IPS-18a (cell line): ENCODE results near the gene ZNF664.

Experiments
- H3K27ac ChIP-seq: one replicate; pipeline ENCODE4 v1.5.1; 2013; ENCODE audit warnings: low read length
- H3K27me3 ChIP-seq: one replicate; pipeline ENCODE4 v1.6.1; 2013; ENCODE audit warnings: mild to moderate bottlenecking, low read length; ENCODE audit not compliant: control insufficient read depth, insufficient read depth
- H3K36me3 ChIP-seq: one replicate; pipeline ENCODE4 v1.6.1; 2013; ENCODE audit warnings: low read depth, low read length; ENCODE audit not compliant: control insufficient read depth
- H3K4me1 ChIP-seq: one replicate; pipeline ENCODE4 v1.6.1; 2013; ENCODE audit warnings: low read depth, low read length; ENCODE audit not compliant: control insufficient read depth
- H3K4me3 ChIP-seq: one replicate; pipeline ENCODE4 v1.5.1; 2013; ENCODE audit warnings: low read length
- H3K9ac ChIP-seq: one replicate; pipeline ENCODE4 v1.6.1; 2013; ENCODE audit warnings: mild to moderate bottlenecking, low read length, moderate library complexity
- H3K9me3 ChIP-seq: one replicate; pipeline ENCODE4 v1.6.1; 2013; ENCODE audit warnings: low read depth, low read length; ENCODE audit not compliant: control insufficient read depth

Gene ZNF664

DNA sequence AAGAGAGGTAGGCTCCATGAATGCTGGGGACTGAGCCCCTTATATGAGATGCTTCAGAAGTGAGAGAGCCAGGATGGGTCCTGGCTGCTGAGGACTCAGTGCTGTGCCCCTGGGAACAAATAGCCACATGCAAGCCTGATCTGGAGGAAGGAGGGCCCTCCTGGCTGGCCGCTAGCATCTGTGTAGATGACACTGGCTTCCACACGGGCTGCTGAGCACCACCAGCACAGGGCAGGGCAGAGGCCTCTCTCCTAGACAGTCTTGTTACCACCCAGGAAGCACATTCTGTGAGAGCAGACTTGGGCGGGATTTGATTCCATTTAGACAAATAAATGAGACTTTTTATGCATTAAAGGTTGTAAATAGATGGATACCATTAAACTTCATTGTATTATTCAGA, 48.0 kb downstream of the ZNF664 start:
- no peak overlapping the region for H3K4me3 ChIP-seq
- no peak overlapping the region for H3K9ac ChIP-seq
- no peak overlapping the region for H3K27ac ChIP-seq
- no peaks in the 10 kb centered on the region for H3K27me3 ChIP-seq
- H3K9me3 ChIP-seq: no peaks in the 10 kb centered on the region
- H3K4me1 ChIP-seq: no peaks in the 10 kb centered on the region
- H3K36me3 ChIP-seq: no peaks in the 10 kb centered on the region

DNA sequence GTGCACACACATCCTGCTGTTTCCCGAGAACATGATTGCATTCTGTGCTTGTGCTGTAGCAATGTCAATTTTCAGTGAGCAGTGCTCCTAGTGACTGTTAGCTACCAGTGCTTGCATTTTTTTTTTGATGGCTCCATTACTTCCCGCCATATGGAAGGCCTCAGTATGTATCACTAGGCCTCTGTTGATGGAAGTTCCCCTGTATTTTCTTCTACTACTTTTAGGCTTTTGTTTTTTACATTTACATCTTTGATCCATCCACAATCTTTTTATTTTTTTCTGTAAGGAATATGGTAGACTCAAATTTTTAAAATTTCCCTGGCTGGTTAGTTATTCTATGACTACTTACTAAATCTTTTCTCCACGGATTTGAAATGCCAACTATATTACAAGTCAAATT, 49.1 kb downstream of the ZNF664 start:
- H3K9me3 ChIP-seq: no peaks in the 10 kb centered on the region
- H3K27ac ChIP-seq: no peak overlapping the region
- no peaks in the 10 kb centered on the region for H3K27me3 ChIP-seq
- no peak overlapping the region for H3K9ac ChIP-seq
- no peaks in the 10 kb centered on the region for H3K36me3 ChIP-seq
- H3K4me3 ChIP-seq: no peak overlapping the region
- no peaks in the 10 kb centered on the region for H3K4me1 ChIP-seq

DNA sequence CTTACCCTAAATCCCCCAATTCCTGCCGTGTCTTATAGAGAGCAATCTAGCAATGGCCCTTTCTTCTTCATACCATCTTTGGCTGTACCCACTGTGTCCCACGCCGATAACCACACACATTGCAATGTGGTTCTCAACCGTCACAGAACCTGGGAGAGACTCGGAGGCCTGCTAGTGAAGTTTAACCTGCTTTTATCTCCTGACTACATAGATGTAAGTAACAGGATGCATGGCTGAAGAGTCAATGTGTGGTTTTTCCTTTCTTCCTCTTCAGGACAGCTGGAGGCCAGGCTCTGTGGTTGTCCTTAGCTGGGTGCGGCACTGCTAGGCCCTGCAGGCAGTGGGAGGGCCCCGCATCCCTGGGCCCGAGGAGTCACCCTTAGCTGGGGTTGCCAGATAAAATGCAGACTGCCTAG, 51.3 kb downstream of the ZNF664 start:
- H3K27ac ChIP-seq: no peak overlapping the region
- no peaks in the 10 kb centered on the region for H3K27me3 ChIP-seq
- no peak overlapping the region for H3K4me3 ChIP-seq
- H3K9ac ChIP-seq: no peak overlapping the region
- no peaks in the 10 kb centered on the region for H3K36me3 ChIP-seq
- no peaks in the 10 kb centered on the region for H3K9me3 ChIP-seq
- no peaks in the 10 kb centered on the region for H3K4me1 ChIP-seq

- Histone ChIP-seq H3K9me3 (no peaks in the 10 kb centered on the region), H3K4me3 (no peak overlapping the region), H3K27ac (no peak overlapping the region)
These were observed 51.8 kb downstream of the ZNF664 start for GRCh38 chr12:124024776-124025175.

DNA sequence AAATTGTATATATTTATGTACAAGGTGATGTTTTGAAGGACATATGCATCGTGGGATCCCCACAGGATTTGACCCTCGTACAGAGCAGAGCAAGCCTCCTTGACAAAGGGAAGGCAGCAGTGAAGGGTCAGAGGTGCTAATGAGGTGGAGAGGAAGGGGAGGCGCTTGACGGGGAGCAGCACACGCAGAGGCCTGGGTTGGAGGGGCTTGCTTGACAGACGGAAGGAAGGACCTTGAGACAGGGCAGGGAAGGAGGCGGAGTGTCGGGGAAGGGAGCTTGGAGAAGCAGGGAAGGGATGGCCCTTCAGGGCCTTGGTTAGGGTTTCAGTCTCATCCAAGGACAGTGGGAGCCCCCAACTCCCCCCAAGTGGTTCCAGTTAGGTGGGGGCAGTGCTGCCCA, 52.6 kb downstream of the ZNF664 start:
- Histone ChIP-seq H3K27me3 (no peaks in the 10 kb centered on the region), H3K4me3 (no peak overlapping the region), H3K27ac (no peak overlapping the region), H3K9ac (no peak overlapping the region), H3K9me3 (no peaks in the 10 kb centered on the region), H3K36me3 (no peaks in the 10 kb centered on the region), H3K4me1 (no peaks in the 10 kb centered on the region)

More at GRCh38 chr12:124024776-124025175, 51.8 kb downstream of the ZNF664 start:
- H3K4me1 ChIP-seq: no peaks in the 10 kb centered on the region
- H3K36me3 ChIP-seq: no peaks in the 10 kb centered on the region
- no peaks in the 10 kb centered on the region for H3K27me3 ChIP-seq
- H3K9ac ChIP-seq: no peak overlapping the region

- H3K4me3 ChIP-seq: no peak overlapping the region
- no peaks in the 10 kb centered on the region for H3K4me1 ChIP-seq
- no peaks in the 10 kb centered on the region for H3K27me3 ChIP-seq
- H3K27ac ChIP-seq: no peak overlapping the region
- no peak overlapping the region for H3K9ac ChIP-seq
- no peaks in the 10 kb centered on the region for H3K9me3 ChIP-seq
- no peaks in the 10 kb centered on the region for H3K36me3 ChIP-seq
These were observed 54.0 kb downstream of the ZNF664 start for GRCh38 chr12:124026755-124027745.

DNA sequence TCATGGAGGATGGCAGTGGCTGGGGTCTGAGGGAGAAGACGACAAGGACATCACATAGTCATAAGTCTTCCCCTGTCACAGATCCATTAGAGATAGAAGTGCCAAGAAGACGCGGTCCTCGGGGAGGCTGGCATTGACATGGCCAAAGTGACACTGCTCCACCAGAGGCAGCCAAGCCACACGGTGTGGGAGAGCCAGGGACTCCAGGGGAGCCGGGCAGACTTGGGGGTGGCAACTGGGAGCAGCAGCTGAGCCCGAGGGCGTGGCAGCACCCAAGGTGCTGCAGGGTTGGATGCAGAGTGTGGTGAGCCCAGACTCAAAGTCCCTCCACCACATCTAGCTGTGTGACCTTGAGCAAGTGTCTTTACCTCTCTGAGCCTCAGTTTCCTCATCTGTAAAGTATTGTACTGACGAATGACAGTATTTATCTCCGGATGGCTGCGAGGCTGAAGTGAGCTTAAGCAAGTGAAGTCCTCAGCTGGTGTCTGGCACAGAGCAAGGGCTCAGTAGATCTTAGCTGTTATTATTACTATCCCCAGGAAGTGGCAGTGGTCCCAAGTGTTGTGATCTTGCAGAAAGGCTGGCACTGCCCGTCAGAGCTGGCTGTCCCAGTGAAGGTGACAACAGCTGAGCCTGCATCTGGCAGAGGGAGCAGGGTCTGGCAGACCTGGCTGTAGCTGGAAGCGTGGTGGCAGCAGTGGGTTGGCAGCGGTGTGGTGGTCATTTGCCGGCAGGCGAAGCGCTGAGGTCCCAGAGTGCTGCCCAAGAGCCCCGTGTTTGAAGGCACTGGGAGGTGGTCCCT, 54.9 kb downstream of the ZNF664 start:
- no peaks in the 10 kb centered on the region for H3K4me1 ChIP-seq
- no peaks in the 10 kb centered on the region for H3K27me3 ChIP-seq
- H3K4me3 ChIP-seq: no peak overlapping the region
- H3K9ac ChIP-seq: no peak overlapping the region
- no peaks in the 10 kb centered on the region for H3K9me3 ChIP-seq
- no peaks in the 10 kb centered on the region for H3K36me3 ChIP-seq
- no peak overlapping the region for H3K27ac ChIP-seq

GRCh38 chr12:124028555-124028925, 55.5 kb downstream of the ZNF664 start:
- Histone ChIP-seq H3K4me3 (no peak overlapping the region), H3K9ac (no peak overlapping the region), H3K4me1 (no peaks in the 10 kb centered on the region), H3K36me3 (no peaks in the 10 kb centered on the region), H3K27me3 (no peaks in the 10 kb centered on the region), H3K9me3 (no peaks in the 10 kb centered on the region), H3K27ac (no peak overlapping the region)

DNA sequence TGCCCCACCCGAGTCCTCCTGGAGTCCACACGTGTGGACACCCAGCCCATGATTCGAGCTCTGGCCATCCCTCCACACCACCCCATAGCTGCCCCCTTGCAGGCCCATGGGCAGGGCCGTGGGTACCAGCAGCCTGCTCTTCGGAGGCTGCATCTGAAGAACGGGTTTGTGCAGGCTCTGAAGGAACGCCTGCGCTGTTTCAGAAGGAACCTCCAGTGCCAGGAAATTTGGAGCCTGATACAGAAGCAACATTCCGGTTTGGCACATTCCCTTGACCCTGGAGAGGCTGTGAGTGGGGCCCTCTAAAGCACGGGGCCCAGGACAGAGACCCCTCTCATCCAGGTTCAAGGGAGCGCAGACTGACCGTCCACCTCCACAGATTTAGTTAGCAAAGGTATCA, 57.0 kb downstream of the ZNF664 start:
- no peaks in the 10 kb centered on the region for H3K36me3 ChIP-seq
- no peaks in the 10 kb centered on the region for H3K27me3 ChIP-seq
- H3K4me1 ChIP-seq: no peaks in the 10 kb centered on the region
- H3K9ac ChIP-seq: no peak overlapping the region
- H3K9me3 ChIP-seq: no peaks in the 10 kb centered on the region
- no peak overlapping the region for H3K27ac ChIP-seq
- H3K4me3 ChIP-seq: no peak overlapping the region

GRCh38 chr12:124030510-124030909, 57.5 kb downstream of the ZNF664 start:
- Histone ChIP-seq H3K27ac (no peak overlapping the region), H3K27me3 (no peaks in the 10 kb centered on the region), H3K4me3 (no peak overlapping the region), H3K4me1 (peaks cover under 1% of the 10 kb centered on the region), H3K9me3 (no peaks in the 10 kb centered on the region), H3K9ac (no peak overlapping the region), H3K36me3 (no peaks in the 10 kb centered on the region)

DNA sequence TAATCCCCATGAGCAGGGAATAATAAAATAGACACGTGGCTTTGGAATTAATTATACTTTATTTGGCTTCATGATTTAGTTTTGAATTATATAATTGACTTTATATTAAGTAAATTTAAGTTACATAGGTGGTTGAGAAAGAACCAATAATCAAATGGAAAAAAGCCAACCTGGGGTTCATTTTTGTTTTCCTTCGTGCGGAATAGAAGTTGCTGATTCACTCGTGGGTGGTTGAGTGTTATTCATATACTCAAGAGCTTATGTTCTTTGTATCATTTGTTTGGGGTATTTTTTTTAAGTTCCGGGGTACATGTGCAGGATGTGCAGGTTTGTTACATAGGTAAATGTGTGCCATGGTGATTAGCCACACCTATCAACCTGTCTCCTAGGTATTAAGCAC, 58.0 kb downstream of the ZNF664 start:
- Histone ChIP-seq H3K9ac (no peak overlapping the region), H3K36me3 (no peaks in the 10 kb centered on the region), H3K27me3 (no peaks in the 10 kb centered on the region), H3K4me3 (no peak overlapping the region), H3K9me3 (no peaks in the 10 kb centered on the region), H3K4me1 (peaks cover 4% of the 10 kb centered on the region), H3K27ac (no peak overlapping the region)
